Cortex of kidney (tissue), 1 donor: ENCODE measurements around the gene MLST8.
"Not testable (repeated sequence)": the region's sequence is repeated elsewhere in the genome, so short reads cannot be mapped to it uniquely, and the experiment has no call there.

Experiments used
- DNase-seq: peaks from one replicate; lab custom pipeline; 2025; lab: John Stamatoyannopoulos, UW

Gene MLST8

GRCh38 chr16:2232094-2232990 lies 27.1 kb downstream of the MLST8 start:
- no peak for DNase-seq

GRCh38 chr16:2233046-2233775 lies 28.0 kb downstream of the MLST8 start:
- DNase-seq: no peak

GRCh38 chr16:2233872-2234812 lies 28.9 kb downstream of the MLST8 start:
- no peak for DNase-seq

- DNase-seq: no peak
Measured at GRCh38 chr16:2234813-2235170, 29.5 kb downstream of the MLST8 start.

GRCh38 chr16:2235234-2235651 lies 30.0 kb downstream of the MLST8 start:
- no peak for DNase-seq

GRCh38 chr16:2235695-2236336 lies 30.6 kb downstream of the MLST8 start:
- DNase-seq: no peak

GRCh38 chr16:2236337-2237101 lies 31.3 kb downstream of the MLST8 start, which contains the start of gene DNASE1L2:
Gene DNASE1L2 (plus strand): TSS chr16:2236444. CDS start chr16:2236817, 373 bp downstream.
- no peak for DNase-seq

GRCh38 chr16:2237102-2237482 lies 31.8 kb downstream of the MLST8 start:
- no peak for DNase-seq

- no peak for DNase-seq
Measured at GRCh38 chr16:2237493-2238149, 32.4 kb downstream of the MLST8 start.

GRCh38 chr16:2238150-2238837 lies 33.0 kb downstream of the MLST8 start:
- no peak for DNase-seq

GRCh38 chr16:2238838-2239675 lies 33.8 kb downstream of the MLST8 start:
- no peak for DNase-seq

- not testable (repeated sequence) for DNase-seq
Measured at GRCh38 chr16:2240331-2240730, 35.1 kb downstream of the MLST8 start.

- no peak for DNase-seq
Measured at GRCh38 chr16:2242598-2242997, 37.3 kb downstream of the MLST8 start.

- no peak for DNase-seq
Measured at GRCh38 chr16:2243031-2243528, 37.8 kb downstream of the MLST8 start.

- DNase-seq: no peak
Measured at GRCh38 chr16:2243781-2244180, 38.5 kb downstream of the MLST8 start.

GRCh38 chr16:2244301-2244700 lies 39.0 kb downstream of the MLST8 start:
- no peak for DNase-seq

- no peak for DNase-seq
Measured at GRCh38 chr16:2244926-2245795, 39.9 kb downstream of the MLST8 start.
